Natural killer cell (primary cell): ENCODE results near the gene KXD1. TPM values are rescaled to one million over a fixed set of nuclear protein-coding genes. Genes with fewer than 3 reads are reported as not detected.

Experiments
- ATAC-seq, 3 donors: fragments of 150-1000 bp in 2 of 3; fragments of 200-7000 bp in 1 of 3; cut with Tn5 transposase; 1 replicate in 1 of 3; 2 replicates in 2 of 3; pipeline ENCODE4 v1.10.0; 2021; ENCODE audit warnings: mild to moderate bottlenecking in 2 of 3, moderate library complexity in 2 of 3
- DNase-seq, 2 donors: peaks; one replicate each; pipeline versions ENCODE4 v3.0.0 to v3.0.0-alpha.2; 2013 to 2021; ENCODE audit warnings: mixed read lengths in 1 of 2
- H3K27ac ChIP-seq: one replicate; pipeline ENCODE4 v1.5.1; 2013; ENCODE audit warnings: mild to moderate bottlenecking, low read length
- H3K27me3 ChIP-seq: one replicate; pipeline ENCODE4 v1.6.1; 2013; ENCODE audit warnings: low read length; ENCODE audit not compliant: control insufficient read depth, insufficient read depth
- H3K36me3 ChIP-seq: one replicate; pipeline ENCODE4 v1.6.1; 2013; ENCODE audit warnings: low read length; ENCODE audit not compliant: control insufficient read depth, insufficient read depth
- H3K4me1 ChIP-seq: one replicate; pipeline ENCODE4 v1.6.1; 2013; ENCODE audit warnings: low read length; ENCODE audit not compliant: control insufficient read depth, insufficient read depth
- H3K4me3 ChIP-seq: one replicate; pipeline ENCODE4 v1.5.1; 2013; ENCODE audit warnings: low read length
- H3K9me3 ChIP-seq: one replicate; pipeline ENCODE4 v1.6.1; 2013; ENCODE audit warnings: low read length; ENCODE audit not compliant: control insufficient read depth, insufficient read depth
- H3K27ac Mint-ChIP-seq, 2 donors: one replicate each; pipeline ENCODE4 v1.8.0; 2022; ENCODE audit warnings: mild to moderate bottlenecking in 2 of 2, mixed read lengths in 2 of 2, moderate library complexity in 1 of 2
- H3K27me3 Mint-ChIP-seq, 2 donors: one replicate each; pipeline ENCODE4 v1.8.0; 2022; ENCODE audit warnings: low read depth in 2 of 2, mixed read lengths in 2 of 2
- H3K36me3 Mint-ChIP-seq: one replicate; pipeline ENCODE4 v1.8.0; 2022; ENCODE audit warnings: mixed read lengths
- H3K4me1 Mint-ChIP-seq, 2 donors: one replicate each; pipeline ENCODE4 v1.8.0; 2022; ENCODE audit warnings: mixed read lengths in 2 of 2
- H3K4me3 Mint-ChIP-seq: one replicate; pipeline ENCODE4 v1.8.0; 2022; ENCODE audit warnings: mild to moderate bottlenecking, moderate library complexity, mixed read lengths
- H3K9me3 Mint-ChIP-seq, 2 donors: one replicate each; pipeline ENCODE4 v1.8.0; 2022; ENCODE audit warnings: mixed read lengths in 2 of 2
- WGBS: methylation state at CpG from one replicate; pipeline ENCODE4 v1.1.7; 2013; ENCODE audit warnings: missing lambda C conversion rate; ENCODE audit not compliant: insufficient coverage; 5-methylcytosine and 5-hydroxymethylcytosine counted together
- intact Hi-C: fragments of 100-400 bp; cut with micrococcal nuclease; formaldehyde crosslinking; loops from one replicate; pipeline ENCODE4 v1.14.2; 2022
- total RNA-seq, 4 donors: library from RNA; stranded (reverse); fragments of 120-200 nt in 1 of 4; gene quantifications; one replicate each; pipeline versions ENCODE4 v1.2.3 to v1.2.4, GENCODE V29; 2013 to 2022
- TF ChIP-seq, protein P1 (sequence below): fragments of 200-600 bp; IDR thresholded peaks from one replicate; pipeline ENCODE4 v1.8.0; 2022; ENCODE audit warnings: antibody characterized with exemption

Gene KXD1
- total RNA-seq, 3 donors from 2014 or later (not counting 1 experiment from before 2014, with no cell fraction given) = 83.2 to 88.8 (median 86.9) TPM

DNA sequence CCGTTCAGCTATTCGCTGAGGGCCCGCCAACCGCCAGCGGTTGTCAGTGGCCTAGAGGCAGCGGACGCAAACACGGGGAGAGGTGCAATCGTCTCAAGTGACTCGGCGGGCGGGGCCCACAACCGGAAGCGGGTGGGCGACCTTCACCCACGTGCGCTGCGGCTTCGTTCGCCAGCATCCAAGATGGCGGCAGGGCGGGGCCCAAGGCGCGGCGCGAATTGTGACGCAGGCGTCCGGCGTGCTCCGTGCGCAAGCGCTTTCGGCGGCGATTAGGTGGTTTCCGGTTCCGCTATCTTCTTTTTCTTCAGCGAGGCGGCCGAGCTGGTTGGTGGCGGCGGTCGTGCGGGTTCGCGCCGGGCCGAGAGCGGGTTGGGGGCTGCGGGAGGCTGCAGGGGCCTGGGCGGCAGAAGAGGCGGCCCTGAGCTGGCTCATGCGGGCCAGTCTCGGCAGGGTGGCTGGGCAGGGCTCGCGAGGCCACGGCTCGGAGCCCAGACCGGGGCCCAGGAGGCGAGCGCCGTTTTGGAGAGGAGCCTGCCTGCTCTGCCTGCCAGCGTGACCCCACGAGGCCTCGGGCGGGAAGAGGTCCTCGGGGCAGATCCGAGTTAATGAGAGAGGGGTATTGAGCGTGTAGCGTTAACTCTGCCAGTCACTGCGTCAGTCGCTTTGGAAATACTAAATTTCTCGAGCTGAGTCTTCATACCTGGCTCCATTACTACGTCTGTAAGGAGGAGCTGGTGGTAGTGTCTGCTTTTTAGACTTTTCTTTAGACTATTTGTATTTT is 14.1 kb downstream of the KXD1 start, which contains the start of gene UBA52:
TSS of gene UBA52 (plus strand) at position 294 of the 781 bp plus-strand sequence. CDS start 1,444 bp downstream, outside the sequence.
- Histone ChIP-seq H3K4me3 (peak within 1 kb of the TSS; percentile 62), H3K4me1 (peaks cover 26% of the 10 kb centered on the region), H3K27ac (peak within 1 kb of the TSS; percentile 92), H3K36me3 (peaks cover 54% of the 10 kb centered on the region), H3K9me3 (no peaks in the 10 kb centered on the region), H3K27me3 (no peaks in the 10 kb centered on the region)
- H3K27me3 Mint-ChIP-seq = no peaks in the 10 kb centered on the region
- ATAC-seq (peak; percentile 88 to 97 (median 91)), DNase-seq (peak; percentile 99)
- no peaks in the 10 kb centered on the region for H3K36me3 Mint-ChIP-seq
- under 1% methylated on average over 75 of the region's 75 CpGs for WGBS
- peak within 1 kb of the TSS; percentile 98 for H3K4me3 Mint-ChIP-seq
- H3K9me3 Mint-ChIP-seq = no peaks in the 10 kb centered on the region
- H3K27ac Mint-ChIP-seq = peak within 1 kb of the TSS; percentile 95 to 100
- H3K4me1 Mint-ChIP-seq = peaks cover 19 to 26% of the 10 kb centered on the region in 2 donors
- TF ChIP-seq, protein P1, sequence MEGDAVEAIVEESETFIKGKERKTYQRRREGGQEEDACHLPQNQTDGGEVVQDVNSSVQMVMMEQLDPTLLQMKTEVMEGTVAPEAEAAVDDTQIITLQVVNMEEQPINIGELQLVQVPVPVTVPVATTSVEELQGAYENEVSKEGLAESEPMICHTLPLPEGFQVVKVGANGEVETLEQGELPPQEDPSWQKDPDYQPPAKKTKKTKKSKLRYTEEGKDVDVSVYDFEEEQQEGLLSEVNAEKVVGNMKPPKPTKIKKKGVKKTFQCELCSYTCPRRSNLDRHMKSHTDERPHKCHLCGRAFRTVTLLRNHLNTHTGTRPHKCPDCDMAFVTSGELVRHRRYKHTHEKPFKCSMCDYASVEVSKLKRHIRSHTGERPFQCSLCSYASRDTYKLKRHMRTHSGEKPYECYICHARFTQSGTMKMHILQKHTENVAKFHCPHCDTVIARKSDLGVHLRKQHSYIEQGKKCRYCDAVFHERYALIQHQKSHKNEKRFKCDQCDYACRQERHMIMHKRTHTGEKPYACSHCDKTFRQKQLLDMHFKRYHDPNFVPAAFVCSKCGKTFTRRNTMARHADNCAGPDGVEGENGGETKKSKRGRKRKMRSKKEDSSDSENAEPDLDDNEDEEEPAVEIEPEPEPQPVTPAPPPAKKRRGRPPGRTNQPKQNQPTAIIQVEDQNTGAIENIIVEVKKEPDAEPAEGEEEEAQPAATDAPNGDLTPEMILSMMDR = no peak
- intact Hi-C loops = loop anchor here (1.0 to 2.0 kb wide), 3 partner anchors 14 to 49 kb away; partner anchors contain the start of genes ELL, KXD1 and REX1BD

DNA sequence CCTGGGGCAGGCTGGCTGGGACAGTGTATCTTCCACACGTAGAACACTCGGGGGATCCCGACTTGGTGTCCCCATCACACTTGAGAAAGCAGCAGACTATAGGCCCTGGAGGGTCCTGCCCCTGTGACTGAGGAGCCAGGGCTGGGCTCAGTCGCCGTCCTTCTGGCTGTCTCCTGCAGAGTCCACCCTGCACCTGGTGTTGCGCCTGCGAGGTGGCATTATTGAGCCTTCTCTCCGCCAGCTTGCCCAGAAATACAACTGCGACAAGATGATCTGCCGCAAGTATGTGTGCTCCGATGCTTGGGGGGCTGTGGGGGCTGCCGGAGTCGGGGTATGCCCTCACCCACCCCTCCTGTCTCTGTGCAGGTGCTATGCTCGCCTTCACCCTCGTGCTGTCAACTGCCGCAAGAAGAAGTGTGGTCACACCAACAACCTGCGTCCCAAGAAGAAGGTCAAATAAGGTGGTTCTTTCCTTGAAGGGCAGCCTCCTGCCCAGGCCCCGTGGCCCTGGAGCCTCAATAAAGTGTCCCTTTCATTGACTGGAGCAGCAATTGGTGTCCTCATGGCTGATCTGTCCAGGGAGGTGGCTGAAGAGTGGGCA is 17.1 kb downstream of the KXD1 start:
- Histone ChIP-seq H3K4me1 (peaks cover 26% of the 10 kb centered on the region), H3K27ac (no peak overlapping the region), H3K4me3 (no peak overlapping the region), H3K36me3 (peaks cover 27% of the 10 kb centered on the region), H3K27me3 (no peaks in the 10 kb centered on the region), H3K9me3 (no peaks in the 10 kb centered on the region)
- ATAC-seq (no peak), DNase-seq (no peak)
- 96% methylated on average over 18 of the region's 18 CpGs for WGBS
- no peaks in the 10 kb centered on the region for H3K27me3 Mint-ChIP-seq
- H3K27ac Mint-ChIP-seq = peak overlapping the region in 1 of 2 donors; percentile 16
- no peaks in the 10 kb centered on the region for H3K36me3 Mint-ChIP-seq
- intact Hi-C loops = no loop called here
- H3K4me1 Mint-ChIP-seq = peaks cover 19 to 26% of the 10 kb centered on the region in 2 donors
- TF ChIP-seq, protein P1 = no peak
- no peaks in the 10 kb centered on the region for H3K9me3 Mint-ChIP-seq
- no peak overlapping the region for H3K4me3 Mint-ChIP-seq

DNA sequence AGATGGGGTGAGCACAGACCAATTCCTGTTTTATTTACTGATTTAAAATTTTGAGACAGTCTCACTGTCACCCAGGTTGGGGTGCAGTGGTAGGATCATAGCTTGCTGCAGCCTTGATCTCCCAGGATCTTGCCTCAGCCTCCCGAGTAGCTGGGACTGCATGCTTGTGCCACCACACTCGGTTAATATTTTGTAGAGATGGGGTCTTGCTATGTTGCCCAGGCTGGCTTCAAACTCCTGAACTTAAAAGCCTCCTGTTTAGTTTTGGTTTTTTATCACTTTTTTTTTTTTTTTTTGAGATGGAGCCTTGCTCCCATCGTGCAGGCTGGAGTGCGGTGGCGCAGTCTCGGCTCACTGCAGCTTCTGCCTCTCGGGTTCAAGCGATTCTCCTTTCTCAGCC is 18.7 kb downstream of the KXD1 start:
- intact Hi-C loops = no loop called here
- no peak for DNase-seq
- Histone ChIP-seq H3K9me3 (no peaks in the 10 kb centered on the region), H3K4me3 (no peak overlapping the region), H3K27me3 (no peaks in the 10 kb centered on the region), H3K36me3 (peaks cover 27% of the 10 kb centered on the region), H3K27ac (no peak overlapping the region), H3K4me1 (peaks cover 18% of the 10 kb centered on the region)
- Mint-ChIP-seq H3K4me3 (no peak overlapping the region), H3K27ac (no peak overlapping the region), H3K4me1 (peaks cover 16 to 23% of the 10 kb centered on the region in 2 donors), H3K9me3 (no peaks in the 10 kb centered on the region), H3K36me3 (no peaks in the 10 kb centered on the region), H3K27me3 (no peaks in the 10 kb centered on the region)
- TF ChIP-seq, protein P1 = no peak
- no peak for ATAC-seq
- 95% methylated on average over 8 of the region's 8 CpGs for WGBS
